HG03565 (cell line): ENCODE measurements around the gene CEACAM7.
"Not testable (repeated sequence)": the region's sequence is repeated elsewhere in the genome, so short reads cannot be mapped to it uniquely, and the experiment has no call there.

Source experiments
- ATAC-seq: cut with Tn5 transposase; IDR thresholded peaks from one replicate; pipeline ENCODE4 v1.9.1; 2021; ENCODE audit warnings: mild to moderate bottlenecking, moderate library complexity; ENCODE audit not compliant: unreplicated experiment

The CEACAM7 gene

GRCh38 chr19:41688098-41688497 lies at the start of gene CEACAM7:
CEACAM7 (minus strand) TSS chr19:41688270; CDS start chr19:41688165, 105 bp downstream.
- no peak for ATAC-seq

GRCh38 chr19:41735071-41735600 lies 47.1 kb upstream of the CEACAM7 start:
- ATAC-seq = no peak

- ATAC-seq = no peak
These were observed 46.5 kb upstream of the CEACAM7 start for GRCh38 chr19:41734585-41734984.

- no peak for ATAC-seq
These were observed 46.1 kb upstream of the CEACAM7 start for GRCh38 chr19:41734156-41734555.

- no peak for ATAC-seq
These were observed 38.4 kb upstream of the CEACAM7 start for GRCh38 chr19:41726493-41726892.

GRCh38 chr19:41720103-41720502 lies 32.0 kb upstream of the CEACAM7 start:
- ATAC-seq = no peak

- ATAC-seq = no peak
These were observed 30.7 kb upstream of the CEACAM7 start for GRCh38 chr19:41718761-41719160.

- ATAC-seq = no peak
These were observed 26.5 kb upstream of the CEACAM7 start for GRCh38 chr19:41714598-41714997.

- no peak for ATAC-seq
These were observed 23.5 kb upstream of the CEACAM7 start for GRCh38 chr19:41711376-41712261.

- ATAC-seq = no peak
These were observed 22.0 kb upstream of the CEACAM7 start for GRCh38 chr19:41709951-41710645.

- ATAC-seq = not testable (repeated sequence)
These were observed 21.4 kb upstream of the CEACAM7 start for GRCh38 chr19:41709516-41709915.

- ATAC-seq = no peak
These were observed 20.4 kb upstream of the CEACAM7 start, which contains the start of gene CEACAM5 for GRCh38 chr19:41708481-41708880. CEACAM5 (plus strand) TSS chr19:41708626; CDS start chr19:41708732, 106 bp downstream.

- ATAC-seq = no peak
These were observed 19.9 kb upstream of the CEACAM7 start for GRCh38 chr19:41707871-41708371.

GRCh38 chr19:41707502-41707812 lies 19.4 kb upstream of the CEACAM7 start:
- ATAC-seq = no peak

- ATAC-seq = no peak
These were observed 18.9 kb upstream of the CEACAM7 start for GRCh38 chr19:41706741-41707501.

- no peak for ATAC-seq
These were observed 17.5 kb upstream of the CEACAM7 start for GRCh38 chr19:41705393-41706174.

GRCh38 chr19:41703602-41704293 lies 15.7 kb upstream of the CEACAM7 start:
- ATAC-seq = no peak

- no peak for ATAC-seq
These were observed 14.1 kb upstream of the CEACAM7 start for GRCh38 chr19:41702171-41702651.

- no peak for ATAC-seq
These were observed 13.5 kb upstream of the CEACAM7 start for GRCh38 chr19:41701401-41702075.
